HG03571 (cell line): ENCODE data around the gene MYCBP.
"Not testable (repeated sequence)": the region's sequence is repeated elsewhere in the genome, so short reads cannot be mapped to it uniquely, and the experiment has no call there.

Experiments
- ATAC-seq: cut with Tn5 transposase; IDR thresholded peaks from one replicate; pipeline ENCODE4 v1.9.1; 2021; ENCODE audit not compliant: unreplicated experiment

Gene MYCBP

GRCh38 chr1:38870996-38871395, 2.2 kb downstream of the MYCBP start:
- no peak for ATAC-seq

- no peak for ATAC-seq
These were observed 5.9 kb downstream of the MYCBP start for GRCh38 chr1:38867208-38867607.

- no peak for ATAC-seq
These were observed 7.9 kb downstream of the MYCBP start for GRCh38 chr1:38865112-38865715.

GRCh38 chr1:38860454-38860795, 12.7 kb downstream of the MYCBP start:
- ATAC-seq: no peak

DNA sequence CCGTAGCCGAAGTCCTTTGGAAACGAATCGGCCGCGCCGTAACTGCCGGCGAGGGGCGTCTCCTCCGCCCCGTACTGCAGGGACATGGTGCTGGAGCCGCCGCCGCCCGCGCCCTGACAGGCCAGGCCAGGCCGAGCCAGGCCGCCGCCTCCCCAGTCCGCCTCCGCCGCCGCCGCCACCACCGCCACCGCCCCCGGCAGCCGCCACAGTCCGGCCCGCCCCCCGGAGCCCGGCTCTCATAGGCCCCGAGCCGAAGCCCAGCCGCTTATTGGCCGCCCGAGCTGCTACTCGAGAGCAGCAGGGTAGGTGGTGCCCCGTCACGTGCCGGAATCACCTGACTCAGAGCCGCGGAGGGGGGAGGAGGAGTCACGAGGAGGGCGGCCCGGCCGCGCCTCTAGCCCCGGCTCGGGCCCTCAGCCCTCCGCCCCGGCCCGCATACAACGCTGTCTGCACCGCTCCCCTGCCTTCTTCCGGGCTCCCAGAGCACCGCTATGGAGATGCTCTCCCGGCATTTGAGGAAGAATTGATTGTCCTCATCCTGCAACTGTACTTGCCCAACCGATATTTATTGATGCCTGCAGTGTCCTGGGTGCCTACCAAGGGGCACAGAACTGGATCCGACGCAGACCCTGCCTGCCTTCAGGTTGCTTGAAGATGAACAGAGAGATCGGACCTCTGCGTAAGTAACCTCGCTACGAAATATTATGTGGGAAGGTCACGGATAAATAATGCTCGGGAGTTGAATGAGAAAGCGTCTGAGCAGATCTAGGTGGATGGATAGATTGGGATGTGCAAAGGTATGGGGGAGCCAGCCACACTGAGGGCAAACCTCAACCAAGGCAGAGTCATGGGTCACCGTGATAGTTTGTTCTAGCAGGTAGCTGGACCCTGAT, 13.3 kb downstream of the MYCBP start, which contains the start of gene RRAGC:
Gene RRAGC (minus strand): TSS at position 212 of the 893 bp plus-strand sequence. CDS start 126 bp downstream, at position 86.
- ATAC-seq: peak; percentile 91

DNA sequence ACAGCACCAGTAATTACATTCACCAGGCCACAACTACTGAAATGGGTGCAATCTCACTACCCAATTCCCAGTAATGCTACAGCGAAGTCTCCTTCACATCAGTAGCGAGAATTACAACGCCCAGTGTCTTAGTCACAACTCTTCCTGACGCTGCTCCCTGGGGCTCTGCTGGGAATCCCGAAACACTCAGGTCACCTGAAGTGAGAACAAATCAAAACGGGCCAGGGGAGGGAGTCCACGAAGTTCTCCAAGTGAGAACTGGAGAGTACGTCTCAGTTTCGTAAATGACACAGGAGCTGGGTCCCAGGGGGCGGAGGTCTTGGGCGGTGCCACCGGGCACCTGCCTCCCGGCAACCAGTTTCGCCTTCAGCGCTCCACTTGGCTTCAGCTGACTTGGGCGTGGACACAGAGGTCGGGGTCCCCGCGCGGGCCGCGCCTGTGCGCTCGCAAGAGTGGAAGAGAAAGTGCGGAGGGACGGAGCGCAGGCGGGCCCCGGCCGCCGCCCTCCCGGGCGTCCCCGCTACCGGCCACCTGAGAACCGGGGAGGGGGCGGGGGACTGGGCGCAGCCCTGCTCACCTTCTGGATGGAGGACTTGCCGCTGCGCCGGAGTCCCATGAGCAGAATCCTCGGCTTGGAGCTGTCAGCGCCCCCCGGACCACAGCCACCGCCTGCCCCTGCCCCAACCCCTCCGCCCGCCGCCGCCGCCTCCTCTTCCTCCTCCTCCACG, 14.2 kb downstream of the MYCBP start:
- peak; percentile 28 for ATAC-seq

- ATAC-seq: no peak
These were observed 20.4 kb downstream of the MYCBP start for GRCh38 chr1:38852780-38853179.

DNA sequence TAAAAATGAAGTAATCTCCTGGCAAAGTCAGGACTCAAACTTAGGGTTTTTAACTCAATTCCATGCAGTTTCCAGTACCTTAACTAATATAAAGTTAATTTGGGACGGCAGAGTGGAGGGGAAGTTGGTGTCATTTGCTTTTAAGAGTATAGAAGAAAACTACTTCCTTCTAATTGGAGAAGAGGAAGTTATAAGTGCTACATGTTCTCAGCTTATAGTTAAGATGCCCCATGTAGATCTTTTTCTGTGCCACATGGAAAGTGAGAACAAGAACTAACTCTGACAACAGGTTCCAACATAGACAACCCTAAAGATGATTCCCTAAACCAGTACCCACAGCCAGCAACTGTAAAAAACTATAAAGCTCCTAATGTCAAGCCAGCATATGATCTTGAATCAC, 25.1 kb downstream of the MYCBP start:
- ATAC-seq: no peak

DNA sequence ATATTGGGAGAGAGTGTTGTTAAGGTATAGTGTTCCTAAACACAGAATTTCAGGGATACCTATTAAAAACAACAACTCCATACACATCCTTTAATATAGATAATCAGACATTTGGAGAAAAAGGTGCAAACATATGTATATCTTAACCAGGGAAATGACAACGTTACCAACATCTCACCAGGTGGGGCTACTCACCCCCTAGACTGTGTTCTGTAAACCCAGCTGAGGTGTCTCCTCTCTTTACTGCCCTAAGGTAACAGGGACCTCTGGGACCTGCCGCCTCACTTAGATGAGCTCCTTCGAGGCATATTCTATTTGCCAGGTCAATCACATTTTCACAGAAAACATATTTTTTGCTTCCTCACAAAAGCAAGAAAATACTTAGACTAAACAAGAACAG, 26.9 kb downstream of the MYCBP start:
- no peak for ATAC-seq

DNA sequence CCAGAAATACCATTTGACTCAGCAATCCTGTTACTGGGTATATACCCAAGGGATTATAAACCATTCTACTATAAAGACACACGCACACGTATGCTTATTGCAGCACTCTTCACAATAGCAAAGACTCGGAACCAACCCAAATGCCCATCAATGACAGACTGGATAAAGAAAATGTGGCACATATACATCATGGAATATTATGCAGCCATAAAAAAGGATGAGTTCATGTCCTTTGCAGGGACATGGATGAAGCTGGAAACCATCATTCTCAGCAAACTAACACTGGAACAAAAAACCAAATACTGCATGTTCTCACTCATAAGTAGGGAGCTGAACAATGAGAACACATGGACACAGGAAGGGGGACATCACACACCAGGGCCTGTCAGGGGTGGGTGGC, 28.1 kb downstream of the MYCBP start:
- not testable (repeated sequence) for ATAC-seq

DNA sequence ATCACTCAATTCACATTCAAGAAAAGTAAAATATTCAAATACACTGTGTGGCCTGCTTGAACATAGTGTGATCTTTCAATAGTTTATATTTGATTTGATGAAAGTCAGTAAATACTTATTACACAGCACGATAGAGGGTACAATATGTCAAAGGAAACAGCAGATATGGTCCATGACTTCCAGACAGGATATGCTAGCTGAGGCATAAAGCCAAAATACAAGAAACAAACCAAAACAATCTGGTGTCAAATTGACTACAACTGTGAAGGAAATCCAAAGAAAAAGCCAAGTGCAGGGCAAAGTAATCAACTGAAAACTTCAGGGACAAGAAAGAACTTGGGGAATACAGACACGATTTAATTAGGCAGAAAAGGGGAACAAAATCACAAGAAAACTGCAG, 32.9 kb downstream of the MYCBP start:
- ATAC-seq: no peak

- ATAC-seq: no peak
These were observed 33.8 kb downstream of the MYCBP start for GRCh38 chr1:38839363-38839762.

DNA sequence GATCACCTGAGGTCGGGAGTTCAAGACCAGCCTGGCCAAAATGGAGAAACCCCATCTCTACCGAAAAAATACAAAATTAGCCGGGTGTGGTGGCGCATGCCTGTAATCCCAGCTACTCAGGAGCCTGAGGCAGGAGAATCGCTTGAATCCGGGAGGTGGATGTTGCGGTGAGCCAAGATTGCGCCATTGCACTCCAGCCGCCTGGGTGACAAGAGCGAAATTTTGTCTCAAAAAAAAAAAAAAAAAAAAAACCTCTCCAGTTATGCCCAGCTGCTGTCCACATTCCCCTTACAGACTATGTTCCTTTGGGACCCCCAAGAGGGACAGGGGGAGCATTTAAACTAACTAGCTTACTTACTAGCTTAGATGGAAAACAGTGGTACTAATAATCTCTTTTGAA, 36.8 kb downstream of the MYCBP start:
- not testable (repeated sequence) for ATAC-seq

DNA sequence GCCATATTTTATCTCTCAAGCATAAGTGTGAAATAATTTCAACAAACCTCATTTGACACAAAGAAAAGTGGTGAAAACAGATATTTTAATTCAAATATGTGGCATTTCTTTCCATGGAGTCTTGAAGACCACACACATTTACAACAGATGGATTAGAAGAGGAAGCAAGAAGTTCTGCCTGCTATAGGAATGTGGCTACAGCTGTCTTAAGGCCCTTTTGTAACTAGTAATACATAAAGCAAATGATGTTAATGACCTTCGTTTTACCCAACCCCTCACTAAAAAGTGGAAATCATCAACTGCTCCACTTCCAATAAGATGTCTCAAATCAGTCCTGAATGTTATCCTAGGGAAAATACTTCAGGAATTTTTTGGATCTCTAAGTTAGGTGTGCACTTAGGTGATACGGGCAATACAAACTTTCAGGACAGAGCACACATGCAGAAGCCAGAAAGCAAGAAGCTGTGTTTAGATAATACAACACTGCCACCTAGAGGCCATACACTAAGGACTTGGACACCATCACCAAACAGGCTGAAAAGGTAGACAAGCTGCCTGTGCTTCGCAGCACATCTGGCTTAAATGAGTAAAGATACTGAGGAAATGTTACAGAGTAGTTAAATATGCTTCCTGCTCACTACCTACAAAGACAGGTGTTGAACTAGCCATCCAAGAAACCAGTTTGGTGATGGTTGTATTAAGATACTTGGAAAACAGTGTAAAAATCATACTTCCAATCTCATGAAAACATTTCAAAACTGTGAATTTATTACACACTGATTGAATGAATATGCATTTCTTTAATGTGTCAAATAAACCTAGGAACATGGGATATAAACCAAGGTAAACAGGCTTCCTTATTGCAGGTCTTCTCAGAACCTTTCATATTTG, 38.0 kb downstream of the MYCBP start:
- no peak for ATAC-seq

DNA sequence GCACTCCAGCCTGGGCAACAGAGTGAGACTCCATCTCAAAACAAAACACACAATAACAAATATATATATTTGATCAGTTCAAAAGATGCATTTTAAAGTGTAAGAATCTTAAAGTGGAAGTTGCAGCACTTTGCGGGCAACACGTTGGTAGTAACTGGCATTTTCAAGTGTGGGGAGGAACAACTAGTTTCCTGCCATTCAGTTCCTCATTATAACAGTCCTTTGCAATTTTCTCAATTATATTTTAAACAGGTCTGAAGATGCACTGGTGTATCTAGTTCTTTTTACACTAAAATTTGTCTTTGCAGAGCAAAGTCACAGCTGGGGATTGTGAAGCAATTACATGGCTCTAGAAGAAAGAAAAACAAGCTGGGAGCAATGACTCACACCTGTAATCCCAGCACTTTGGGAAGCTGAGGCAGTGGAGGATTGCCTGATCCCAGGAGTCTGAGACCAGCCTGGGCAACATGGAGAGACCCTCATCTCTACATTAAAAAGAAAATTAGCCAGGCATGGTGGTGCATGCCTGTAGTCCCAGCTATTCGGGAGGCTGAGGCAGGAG, 38.8 kb downstream of the MYCBP start:
- ATAC-seq: no peak

- no peak for ATAC-seq
These were observed 40.0 kb downstream of the MYCBP start for GRCh38 chr1:38833146-38833545.

DNA sequence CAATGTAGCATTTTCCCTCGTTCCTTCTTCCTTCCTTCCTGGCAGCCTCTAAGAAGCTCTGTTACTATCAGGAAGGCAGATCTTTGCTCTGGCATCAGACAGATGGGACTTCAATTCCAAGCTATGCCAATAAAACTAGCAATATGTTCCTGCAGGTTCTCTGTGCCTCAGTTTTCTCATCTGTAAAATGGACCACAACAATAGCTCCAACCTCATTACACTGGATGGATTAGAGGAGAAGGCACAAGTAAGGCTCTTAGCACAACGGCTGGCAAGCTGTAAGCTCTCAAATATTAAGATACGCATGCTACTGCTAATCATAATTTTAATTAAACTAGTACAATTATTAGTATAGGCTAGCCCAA, 40.8 kb downstream of the MYCBP start:
- ATAC-seq: no peak

DNA sequence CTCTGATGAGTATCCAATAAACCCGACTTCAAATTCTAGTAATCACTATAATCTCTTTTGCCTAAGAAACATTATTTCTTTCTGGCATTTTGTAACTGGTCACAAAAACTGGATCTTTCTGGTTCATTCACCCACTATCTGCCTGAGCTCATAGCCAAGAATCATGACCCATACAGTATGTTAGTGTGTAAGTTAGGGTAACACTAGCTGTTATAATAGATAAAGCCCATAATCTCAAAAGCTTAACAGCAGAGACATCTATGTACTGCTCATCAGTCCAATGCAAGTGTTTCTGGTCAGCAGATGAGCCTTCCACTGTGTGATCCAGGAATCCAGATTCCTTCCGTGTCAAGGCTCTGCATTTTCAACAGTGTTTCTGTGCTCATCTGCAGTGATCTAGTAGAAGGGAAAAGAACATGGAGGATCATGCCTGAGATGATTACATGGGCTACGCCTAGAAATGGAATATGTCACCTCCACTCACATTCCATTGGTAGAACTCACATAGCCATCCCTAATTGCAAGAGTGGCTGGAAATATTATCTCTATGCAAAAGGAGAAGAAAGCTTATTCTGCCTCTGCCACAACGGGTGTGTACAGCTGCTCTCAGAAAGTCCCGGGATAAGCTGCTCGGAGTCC, 41.3 kb downstream of the MYCBP start:
- no peak for ATAC-seq

DNA sequence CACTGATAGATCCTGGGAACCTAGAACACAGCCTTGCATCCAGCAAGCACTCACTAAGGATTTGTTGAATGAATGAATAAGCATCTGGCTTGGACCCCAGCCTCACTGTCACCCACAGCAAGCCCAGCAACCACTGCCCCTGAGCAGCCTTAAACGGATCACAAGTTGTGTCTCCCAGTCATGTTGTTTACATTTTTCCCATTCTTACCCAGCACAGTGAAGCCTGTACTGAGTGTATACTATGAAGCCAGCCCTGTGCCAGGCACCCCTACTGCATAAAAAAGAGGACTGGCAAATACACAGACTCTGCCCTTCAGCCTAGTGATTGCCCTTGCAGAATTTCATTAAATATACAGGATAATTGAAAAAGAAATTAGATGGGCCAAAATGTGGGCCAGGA, 43.8 kb downstream of the MYCBP start:
- no peak for ATAC-seq

DNA sequence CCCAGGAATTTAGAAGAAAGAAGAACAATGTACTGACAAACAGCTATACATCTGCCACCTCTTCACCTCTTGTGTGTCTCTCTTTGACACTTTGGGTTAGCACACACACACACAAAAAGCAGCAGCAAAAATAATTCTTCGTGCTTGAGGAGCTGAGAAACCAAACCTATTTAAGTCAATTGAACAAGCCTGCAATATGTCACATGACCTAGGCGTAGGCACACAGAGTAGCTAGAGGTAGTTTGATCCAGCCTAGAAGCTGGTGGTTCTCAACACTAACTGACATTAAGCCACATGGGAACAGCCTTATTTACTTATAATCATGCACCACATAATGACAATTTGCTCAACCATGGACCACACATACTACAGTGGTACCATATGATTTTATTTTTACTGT, 45.8 kb downstream of the MYCBP start:
- ATAC-seq: no peak
